K562 treated with DMSO at 1 percent for 12 hours (cell line): Measurements from ENCODE around the gene KCP. TPM values are rescaled to one million over a fixed set of nuclear protein-coding genes. Genes with fewer than 3 reads are reported as not detected.

Experiments
- total RNA-seq: library from RNA; unstranded; fragments of 300-600 nt; gene quantifications from 2 replicates; pipeline ENCODE4 v1.2.3, GENCODE V29; 2022; ENCODE audit not compliant: insufficient read depth

KCP gene
- 0.19 and 0.20 TPM in 2 replicates for total RNA-seq

DNA sequence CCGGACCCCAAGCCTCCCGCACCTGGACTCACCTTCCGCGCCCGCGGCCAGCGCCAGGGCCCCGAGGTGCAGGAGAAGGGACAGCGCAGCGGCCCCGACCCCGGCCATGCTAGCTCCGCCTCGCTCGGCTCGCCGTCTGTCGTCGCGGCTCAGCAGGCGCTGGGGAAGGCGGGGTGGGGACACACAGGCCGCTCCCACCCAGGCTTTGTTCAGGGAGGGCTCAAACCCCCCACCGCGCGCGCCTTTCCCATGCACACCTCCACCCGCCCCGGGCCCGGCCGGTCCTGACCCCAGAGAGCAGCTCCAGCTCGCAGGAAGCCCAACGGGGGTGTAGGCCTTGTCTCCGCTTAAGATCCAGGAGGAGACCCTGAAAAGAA lies at the start of gene KCP:
Gene KCP (minus strand): TSS at position 141 of the 377 bp plus-strand sequence. CDS start 33 bp downstream, at position 108.

DNA sequence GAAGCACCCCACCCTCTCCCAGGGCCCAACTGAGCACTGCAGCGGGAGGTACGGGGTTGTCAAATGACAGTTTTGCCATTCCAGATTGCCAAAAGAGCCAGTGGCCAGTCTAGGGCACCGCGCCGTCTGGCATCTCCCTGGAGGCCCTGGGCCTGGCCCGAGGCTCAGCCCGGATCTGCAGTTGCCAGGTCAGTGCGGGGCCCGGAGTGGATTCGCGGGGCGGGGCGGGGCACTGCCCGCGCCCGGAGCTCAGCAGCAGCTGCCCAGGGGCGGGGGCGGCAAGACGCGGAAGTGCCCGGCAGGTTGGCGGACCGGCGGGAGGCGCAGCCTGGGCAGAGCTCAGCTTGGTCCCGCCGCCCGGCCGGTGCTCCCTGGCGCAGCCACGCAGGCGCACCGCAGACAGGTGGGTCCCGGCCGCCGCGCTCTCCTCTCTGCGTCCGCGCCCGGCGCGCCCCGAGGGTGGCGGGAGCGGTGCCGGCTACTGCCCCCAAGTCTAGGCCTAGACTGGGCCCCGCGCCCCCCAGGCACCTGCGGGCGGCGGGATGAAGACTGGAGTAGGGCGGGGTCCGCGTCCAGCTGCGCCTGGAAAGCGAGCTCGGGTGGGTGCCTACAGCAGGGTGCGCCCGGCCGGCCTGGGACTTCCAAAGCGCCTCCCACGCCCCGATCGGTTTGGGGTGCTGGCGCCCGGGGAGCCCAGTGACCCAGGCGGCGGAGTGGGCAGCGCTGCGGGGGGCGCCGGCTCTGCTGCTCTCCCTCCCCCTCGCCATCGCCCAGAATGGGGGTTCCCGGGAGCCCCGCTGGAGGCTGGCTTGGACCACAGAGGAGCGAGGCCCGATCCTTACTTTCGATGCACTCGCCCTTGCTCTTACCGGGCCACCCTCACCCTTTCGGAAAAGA lies 27.4 kb upstream of the KCP start, which contains the start of gene IRF5:
Gene IRF5 (plus strand): TSS at position 281 of the 897 bp plus-strand sequence. CDS start 4,155 bp downstream, outside the sequence.

DNA sequence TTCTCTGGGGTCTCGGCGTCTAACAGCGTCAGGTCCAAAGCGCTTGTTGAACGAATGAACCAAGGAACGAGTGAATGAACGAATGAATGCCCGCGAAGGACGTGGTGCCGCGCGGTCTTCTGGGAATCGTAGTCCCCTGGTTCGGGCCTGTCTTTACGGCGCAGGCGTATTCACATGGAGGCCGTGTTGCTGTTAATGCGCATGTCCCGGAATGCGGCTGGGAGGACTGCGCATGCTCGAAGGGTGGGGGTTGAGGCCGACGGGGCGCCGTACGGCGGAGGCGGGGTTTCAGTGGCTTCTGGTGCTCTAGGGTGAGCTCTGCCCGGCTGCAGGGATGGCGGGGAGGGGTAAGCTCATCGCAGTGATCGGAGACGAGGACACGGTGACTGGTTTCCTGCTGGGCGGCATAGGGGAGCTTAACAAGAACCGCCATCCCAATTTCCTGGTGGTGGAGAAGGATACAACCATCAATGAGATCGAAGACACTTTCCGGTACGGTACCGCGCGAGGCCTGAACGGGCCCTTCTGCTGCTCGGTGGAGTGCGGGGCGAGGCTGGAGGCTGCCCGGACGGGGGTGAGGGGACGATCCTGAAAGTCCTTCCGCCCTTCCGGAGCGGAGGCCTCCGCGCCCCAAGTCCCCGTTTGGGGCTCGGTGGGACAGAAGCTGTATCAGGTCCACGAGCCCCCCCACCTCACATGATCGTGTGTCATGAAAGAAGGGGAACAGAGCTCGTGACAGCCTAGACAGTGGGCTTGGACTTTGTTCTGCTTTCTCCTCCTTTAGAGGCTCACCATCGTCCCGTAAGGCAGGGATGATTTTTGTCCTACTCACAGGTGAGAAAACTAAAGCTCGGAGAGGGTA lies 47.7 kb downstream of the KCP start, which contains the start of gene ATP6V1F:
Gene ATP6V1F (plus strand): TSS at position 286 of the 862 bp plus-strand sequence. CDS start 49 bp downstream, at position 335.

DNA sequence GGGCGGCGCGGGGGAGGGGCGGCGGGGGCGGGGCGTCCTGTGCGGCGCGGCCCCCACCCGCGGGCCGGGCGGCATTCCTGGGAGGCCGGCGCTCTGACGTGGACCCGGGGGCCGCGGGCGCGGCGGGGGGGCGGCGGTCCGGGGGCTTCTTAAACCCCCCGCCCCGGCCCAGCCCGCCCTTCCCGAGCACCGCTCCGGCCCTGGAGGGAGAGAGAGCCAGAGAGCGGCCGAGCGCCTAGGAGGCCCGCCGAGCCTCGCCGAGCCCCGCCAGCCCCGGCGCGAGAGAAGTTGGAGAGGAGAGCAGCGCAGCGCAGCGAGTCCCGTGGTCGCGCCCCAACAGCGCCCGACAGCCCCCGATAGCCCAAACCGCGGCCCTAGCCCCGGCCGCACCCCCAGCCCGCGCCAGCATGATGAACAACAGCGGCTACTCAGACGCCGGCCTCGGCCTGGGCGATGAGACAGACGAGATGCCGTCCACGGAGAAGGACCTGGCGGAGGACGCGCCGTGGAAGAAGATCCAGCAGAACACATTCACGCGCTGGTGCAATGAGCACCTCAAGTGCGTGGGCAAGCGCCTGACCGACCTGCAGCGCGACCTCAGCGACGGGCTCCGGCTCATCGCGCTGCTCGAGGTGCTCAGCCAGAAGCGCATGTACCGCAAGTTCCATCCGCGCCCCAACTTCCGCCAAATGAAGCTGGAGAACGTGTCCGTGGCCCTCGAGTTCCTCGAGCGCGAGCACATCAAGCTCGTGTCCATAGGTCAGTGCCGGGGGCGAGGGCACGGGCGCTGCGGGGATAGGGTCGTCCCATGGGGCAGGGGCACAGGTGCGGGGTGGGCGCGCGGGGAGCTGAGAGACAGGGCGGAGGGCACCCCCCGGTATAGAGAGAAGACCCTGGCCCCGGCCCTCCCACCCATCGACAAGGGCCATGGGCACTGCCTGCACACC lies 80.0 kb downstream of the KCP start, which contains the start of gene FLNC:
Gene FLNC (plus strand): TSS at position 176 of the 947 bp plus-strand sequence. CDS start 232 bp downstream, at position 408.

Other genes starting within 250 kb of the KCP start
- 0.52 TPM in 1 of 2 replicates, not detected in the other for gene GARIN1A, start 238.4 kb downstream of the KCP start, total RNA-seq
- gene CALU, start 171.3 kb downstream of the KCP start, total RNA-seq: 79.4 and 238 TPM in 2 replicates
- gene OPN1SW, start 134.9 kb downstream of the KCP start, total RNA-seq: not detected in 2 replicates
- gene CCDC136, start 118.7 kb downstream of the KCP start, total RNA-seq: 10.8 and 47.5 TPM in 2 replicates
- 22.4 and 76.5 TPM in 2 replicates for gene FLNC, start 80.3 kb downstream of the KCP start, total RNA-seq
- 629 and 821 TPM in 2 replicates for gene ATP6V1F, start 47.9 kb downstream of the KCP start, total RNA-seq
- not detected in 2 replicates for gene IRF5, start 27.2 kb upstream of the KCP start, total RNA-seq
- 33.9 and 104 TPM in 2 replicates for gene TNPO3, start 144.4 kb upstream of the KCP start, total RNA-seq
- gene TSPAN33, start 234.0 kb upstream of the KCP start, total RNA-seq: 0.36 and 0.69 TPM in 2 replicates